ENCODE data around the gene CHN2.

DNA sequence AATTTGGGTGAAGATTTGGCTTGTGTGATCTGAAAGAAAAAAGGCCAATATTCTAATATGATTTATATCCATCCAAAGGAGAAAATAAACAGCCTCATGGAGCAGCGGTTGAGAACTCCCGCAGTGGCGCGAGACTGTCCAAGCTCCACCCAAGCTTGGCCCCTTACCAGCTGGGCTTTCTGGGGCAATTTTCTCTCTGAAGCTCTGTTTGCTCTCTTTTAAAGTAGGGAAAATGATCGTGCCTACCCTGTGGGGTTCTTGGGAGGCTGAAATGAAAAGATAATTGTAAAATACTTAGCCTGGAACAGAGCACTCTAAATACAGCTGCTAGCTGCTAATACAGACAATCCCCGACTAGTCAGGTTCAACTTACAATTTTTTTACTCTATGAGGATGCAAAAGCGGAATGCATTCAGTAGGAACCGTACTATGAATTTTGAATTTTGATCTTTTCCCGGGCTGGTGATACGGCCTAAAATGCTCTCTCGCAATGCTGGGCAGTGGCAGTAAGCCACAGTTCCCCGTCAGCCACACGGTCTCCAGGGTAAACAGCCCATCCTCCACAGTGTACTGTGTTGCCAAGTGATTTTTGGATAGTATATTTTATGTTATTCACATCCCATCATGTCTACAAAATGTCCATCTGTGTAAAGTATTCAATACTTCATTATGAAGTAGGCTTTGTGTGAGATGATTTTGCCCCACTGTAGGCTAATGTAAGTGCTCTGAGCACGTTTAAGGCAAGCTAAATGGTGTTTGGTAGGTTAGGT, 137.7 kb downstream of the CHN2 start:
- TF ChIP-seq EP300 (IDR thresholded peaks at IDR 0.05) = no peak
- TF ChIP-seq, protein P1, sequence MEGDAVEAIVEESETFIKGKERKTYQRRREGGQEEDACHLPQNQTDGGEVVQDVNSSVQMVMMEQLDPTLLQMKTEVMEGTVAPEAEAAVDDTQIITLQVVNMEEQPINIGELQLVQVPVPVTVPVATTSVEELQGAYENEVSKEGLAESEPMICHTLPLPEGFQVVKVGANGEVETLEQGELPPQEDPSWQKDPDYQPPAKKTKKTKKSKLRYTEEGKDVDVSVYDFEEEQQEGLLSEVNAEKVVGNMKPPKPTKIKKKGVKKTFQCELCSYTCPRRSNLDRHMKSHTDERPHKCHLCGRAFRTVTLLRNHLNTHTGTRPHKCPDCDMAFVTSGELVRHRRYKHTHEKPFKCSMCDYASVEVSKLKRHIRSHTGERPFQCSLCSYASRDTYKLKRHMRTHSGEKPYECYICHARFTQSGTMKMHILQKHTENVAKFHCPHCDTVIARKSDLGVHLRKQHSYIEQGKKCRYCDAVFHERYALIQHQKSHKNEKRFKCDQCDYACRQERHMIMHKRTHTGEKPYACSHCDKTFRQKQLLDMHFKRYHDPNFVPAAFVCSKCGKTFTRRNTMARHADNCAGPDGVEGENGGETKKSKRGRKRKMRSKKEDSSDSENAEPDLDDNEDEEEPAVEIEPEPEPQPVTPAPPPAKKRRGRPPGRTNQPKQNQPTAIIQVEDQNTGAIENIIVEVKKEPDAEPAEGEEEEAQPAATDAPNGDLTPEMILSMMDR (IDR thresholded peaks at IDR 0.05) = no peak
- no peak for TF ChIP-seq POLR2A (IDR thresholded peaks at IDR 0.05)
- TF ChIP-seq POLR2AphosphoS5 (IDR thresholded peaks at IDR 0.05) = no peak
